ENCODE measurements around the gene KCND2.

The KCND2 gene

GRCh38 chr7:120733143-120733542, 460.2 kb downstream of the KCND2 start:
- peaks cover 10% of the 10 kb centered on the region for H3K4me1 ChIP-seq (ENCODE audit: control insufficient read depth, low read depth, low read length)
- no peaks in the 10 kb centered on the region for H3K36me3 ChIP-seq (ENCODE audit: control insufficient read depth, low read depth, low read length)
- H3K9me3 ChIP-seq (ENCODE audit: control insufficient read depth, low read depth, low read length) = no peaks in the 10 kb centered on the region
- H3K9ac ChIP-seq (ENCODE audit: low read length) = no peak overlapping the region
- H3K27ac ChIP-seq (ENCODE audit: low read length) = no peak overlapping the region
- no peaks in the 10 kb centered on the region for H3K27me3 ChIP-seq (ENCODE audit: control insufficient read depth, insufficient read depth, low read length)
- H3K4me3 ChIP-seq (ENCODE audit: low read length) = no peak overlapping the region

- Histone ChIP-seq H3K9me3 (ENCODE audit: control insufficient read depth, low read depth, low read length) (no peaks in the 10 kb centered on the region), H3K9ac (ENCODE audit: low read length) (no peak overlapping the region), H3K36me3 (ENCODE audit: control insufficient read depth, low read depth, low read length) (no peaks in the 10 kb centered on the region), H3K27ac (ENCODE audit: low read length) (no peak overlapping the region), H3K4me3 (ENCODE audit: low read length) (no peak overlapping the region), H3K27me3 (ENCODE audit: control insufficient read depth, insufficient read depth, low read length) (no peaks in the 10 kb centered on the region), H3K4me1 (ENCODE audit: control insufficient read depth, low read depth, low read length) (peaks cover 16% of the 10 kb centered on the region)
Observed at GRCh38 chr7:120733835-120734234, 460.9 kb downstream of the KCND2 start.

DNA sequence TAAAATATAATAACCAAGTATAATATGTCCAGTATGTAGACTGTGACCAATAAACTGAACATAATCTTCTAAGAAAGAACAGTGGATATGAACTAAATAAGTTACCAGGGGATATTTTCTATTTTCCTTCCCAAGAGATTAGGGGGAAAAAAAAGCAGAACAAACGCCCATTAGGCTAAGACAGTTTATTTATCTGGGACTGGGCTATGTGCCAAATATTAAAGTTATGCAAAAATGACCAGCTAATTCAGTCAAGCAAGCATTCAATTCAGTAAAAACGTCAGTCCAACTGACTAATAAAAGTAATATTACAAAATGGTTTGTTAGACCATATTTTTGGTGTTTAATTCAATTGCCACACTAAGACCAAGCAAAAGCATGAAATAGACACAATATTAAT, 462.8 kb downstream of the KCND2 start:
- H3K4me3 ChIP-seq (ENCODE audit: low read length) = no peak overlapping the region
- H3K9me3 ChIP-seq (ENCODE audit: control insufficient read depth, low read depth, low read length) = no peaks in the 10 kb centered on the region
- H3K4me1 ChIP-seq (ENCODE audit: control insufficient read depth, low read depth, low read length) = peaks cover 14% of the 10 kb centered on the region
- H3K36me3 ChIP-seq (ENCODE audit: control insufficient read depth, low read depth, low read length) = no peaks in the 10 kb centered on the region
- H3K27ac ChIP-seq (ENCODE audit: low read length) = no peak overlapping the region
- no peak overlapping the region for H3K9ac ChIP-seq (ENCODE audit: low read length)
- H3K27me3 ChIP-seq (ENCODE audit: control insufficient read depth, insufficient read depth, low read length) = no peaks in the 10 kb centered on the region

DNA sequence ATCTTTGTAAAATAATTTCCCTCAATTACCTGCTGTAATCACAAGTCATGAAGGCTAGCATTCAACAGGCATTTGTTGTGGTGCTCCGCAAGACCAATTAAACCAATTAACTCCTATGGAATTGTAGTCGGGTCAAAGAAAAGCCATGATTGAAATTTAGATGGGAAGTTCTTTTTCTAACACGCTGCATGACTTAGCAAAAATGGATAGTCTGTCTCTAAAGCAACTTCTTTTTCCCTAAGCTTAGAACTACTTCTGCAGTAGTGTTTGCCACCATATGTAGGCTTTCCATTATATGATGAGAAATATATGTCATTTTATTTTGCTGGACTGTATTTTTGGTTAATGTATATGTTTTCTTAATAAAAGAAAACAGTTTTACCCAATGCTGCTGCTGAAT, 465.8 kb downstream of the KCND2 start:
- H3K9ac ChIP-seq (ENCODE audit: low read length) = no peak overlapping the region
- no peaks in the 10 kb centered on the region for H3K36me3 ChIP-seq (ENCODE audit: control insufficient read depth, low read depth, low read length)
- no peak overlapping the region for H3K4me3 ChIP-seq (ENCODE audit: low read length)
- no peaks in the 10 kb centered on the region for H3K9me3 ChIP-seq (ENCODE audit: control insufficient read depth, low read depth, low read length)
- H3K27me3 ChIP-seq (ENCODE audit: control insufficient read depth, insufficient read depth, low read length) = no peaks in the 10 kb centered on the region
- peaks cover 41% of the 10 kb centered on the region for H3K4me1 ChIP-seq (ENCODE audit: control insufficient read depth, low read depth, low read length)
- H3K27ac ChIP-seq (ENCODE audit: low read length) = no peak overlapping the region

- H3K4me3 ChIP-seq (ENCODE audit: low read length) = no peak overlapping the region
- H3K36me3 ChIP-seq (ENCODE audit: control insufficient read depth, low read depth, low read length) = no peaks in the 10 kb centered on the region
- peaks cover 41% of the 10 kb centered on the region for H3K4me1 ChIP-seq (ENCODE audit: control insufficient read depth, low read depth, low read length)
- no peak overlapping the region for H3K27ac ChIP-seq (ENCODE audit: low read length)
- no peaks in the 10 kb centered on the region for H3K9me3 ChIP-seq (ENCODE audit: control insufficient read depth, low read depth, low read length)
- no peak overlapping the region for H3K9ac ChIP-seq (ENCODE audit: low read length)
- no peaks in the 10 kb centered on the region for H3K27me3 ChIP-seq (ENCODE audit: control insufficient read depth, insufficient read depth, low read length)
Observed at GRCh38 chr7:120740348-120740747, 467.4 kb downstream of the KCND2 start.

DNA sequence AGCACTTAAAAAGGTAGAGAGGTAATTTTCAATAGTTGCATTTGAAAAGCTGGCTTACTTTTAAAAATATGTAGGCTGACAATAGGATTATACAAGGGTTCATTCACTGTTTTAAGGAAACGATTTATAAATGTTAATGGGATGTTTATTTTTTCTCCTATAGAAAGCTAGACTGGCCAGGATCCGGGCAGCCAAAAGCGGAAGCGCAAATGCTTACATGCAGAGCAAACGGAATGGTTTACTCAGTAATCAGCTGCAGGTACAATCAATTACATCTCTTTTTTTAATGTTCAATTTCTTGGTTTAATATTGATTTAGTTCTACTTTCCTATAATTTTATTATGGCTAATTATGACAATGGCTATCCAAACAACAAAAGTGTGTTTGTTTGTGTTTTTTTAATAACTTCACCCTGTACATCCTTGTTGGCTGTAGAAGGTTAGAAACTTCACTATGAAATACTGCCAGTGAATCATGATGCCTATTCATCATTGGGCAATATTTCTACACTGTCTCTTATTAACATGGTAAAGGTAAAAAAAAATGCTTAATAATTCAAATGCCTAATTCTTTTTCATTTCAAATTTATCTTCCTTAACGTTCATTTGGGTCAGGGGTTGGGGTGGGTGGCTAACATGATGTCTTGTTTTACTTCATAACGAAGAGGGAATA, 468.5 kb downstream of the KCND2 start:
- H3K27ac ChIP-seq (ENCODE audit: low read length) = no peak overlapping the region
- H3K27me3 ChIP-seq (ENCODE audit: control insufficient read depth, insufficient read depth, low read length) = no peaks in the 10 kb centered on the region
- peak overlapping the region; percentile 36 for H3K9ac ChIP-seq (ENCODE audit: low read length)
- H3K36me3 ChIP-seq (ENCODE audit: control insufficient read depth, low read depth, low read length) = no peaks in the 10 kb centered on the region
- no peaks in the 10 kb centered on the region for H3K9me3 ChIP-seq (ENCODE audit: control insufficient read depth, low read depth, low read length)
- peaks cover 41% of the 10 kb centered on the region for H3K4me1 ChIP-seq (ENCODE audit: control insufficient read depth, low read depth, low read length)
- no peak overlapping the region for H3K4me3 ChIP-seq (ENCODE audit: low read length)

- Histone ChIP-seq H3K36me3 (ENCODE audit: control insufficient read depth, low read depth, low read length) (no peaks in the 10 kb centered on the region), H3K4me3 (ENCODE audit: low read length) (peak overlapping the region; percentile 18)
Observed at GRCh38 chr7:120742372-120742771, 469.4 kb downstream of the KCND2 start.

DNA sequence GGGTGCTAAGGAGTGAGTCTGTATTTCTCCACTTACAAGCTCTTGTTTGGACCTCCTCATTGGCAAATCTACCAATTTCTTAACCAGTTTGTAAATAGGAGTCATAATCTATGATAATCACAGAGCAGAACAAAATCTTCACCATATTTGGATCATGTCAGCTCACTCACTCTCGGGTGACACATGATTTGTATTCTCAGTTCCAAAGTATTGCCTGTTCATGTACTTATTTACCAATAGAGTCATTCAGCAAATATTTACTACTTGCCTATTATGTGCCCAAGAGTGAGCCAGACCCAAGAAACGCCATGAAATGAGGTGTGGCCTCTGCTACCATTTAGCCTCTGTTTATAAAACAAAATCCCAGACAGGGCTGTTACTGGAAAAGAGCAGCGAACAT, 470.2 kb downstream of the KCND2 start:
- H3K27ac ChIP-seq (ENCODE audit: low read length) = no peak overlapping the region

More at GRCh38 chr7:120742372-120742771, 469.4 kb downstream of the KCND2 start:
- Histone ChIP-seq H3K9ac (ENCODE audit: low read length) (peak overlapping the region; percentile 36), H3K27ac (ENCODE audit: low read length) (peak overlapping the region; percentile 62), H3K27me3 (ENCODE audit: control insufficient read depth, insufficient read depth, low read length) (no peaks in the 10 kb centered on the region), H3K4me1 (ENCODE audit: control insufficient read depth, low read depth, low read length) (peaks cover 41% of the 10 kb centered on the region), H3K9me3 (ENCODE audit: control insufficient read depth, low read depth, low read length) (no peaks in the 10 kb centered on the region)

GRCh38 chr7:120760050-120760449, 487.1 kb downstream of the KCND2 start:
- no peak overlapping the region for H3K27ac ChIP-seq (ENCODE audit: low read length)
- H3K4me1 ChIP-seq (ENCODE audit: control insufficient read depth, low read depth, low read length) = no peaks in the 10 kb centered on the region
- H3K9ac ChIP-seq (ENCODE audit: low read length) = no peak overlapping the region
- H3K36me3 ChIP-seq (ENCODE audit: control insufficient read depth, low read depth, low read length) = no peaks in the 10 kb centered on the region
- H3K4me3 ChIP-seq (ENCODE audit: low read length) = no peak overlapping the region
- H3K9me3 ChIP-seq (ENCODE audit: control insufficient read depth, low read depth, low read length) = no peaks in the 10 kb centered on the region
- H3K27me3 ChIP-seq (ENCODE audit: control insufficient read depth, insufficient read depth, low read length) = no peaks in the 10 kb centered on the region

More for the DNA sequence above, 470.2 kb downstream of the KCND2 start:
- Histone ChIP-seq H3K4me1 (ENCODE audit: control insufficient read depth, low read depth, low read length) (peaks cover 41% of the 10 kb centered on the region), H3K36me3 (ENCODE audit: control insufficient read depth, low read depth, low read length) (no peaks in the 10 kb centered on the region), H3K9ac (ENCODE audit: low read length) (no peak overlapping the region), H3K9me3 (ENCODE audit: control insufficient read depth, low read depth, low read length) (no peaks in the 10 kb centered on the region), H3K27me3 (ENCODE audit: control insufficient read depth, insufficient read depth, low read length) (no peaks in the 10 kb centered on the region), H3K4me3 (ENCODE audit: low read length) (no peak overlapping the region)

DNA sequence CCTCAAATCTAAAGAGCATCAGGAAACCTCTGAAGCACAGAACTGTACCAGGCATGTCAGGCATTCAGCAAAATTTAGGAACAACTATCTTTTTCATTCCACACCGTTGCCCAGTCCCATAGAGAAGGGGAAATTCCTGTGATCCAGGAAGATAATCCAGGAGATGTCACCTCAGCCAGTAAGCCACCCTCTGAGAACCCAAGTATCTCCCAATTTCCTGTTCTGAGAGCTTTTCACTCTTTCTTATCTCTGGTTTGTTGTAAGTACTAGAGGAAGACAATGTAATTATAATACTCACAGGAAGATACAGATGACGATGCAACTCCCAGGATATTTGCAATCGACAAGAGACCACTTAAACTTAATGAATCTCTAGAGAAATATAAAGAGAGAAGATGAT, 487.9 kb downstream of the KCND2 start:
- no peaks in the 10 kb centered on the region for H3K27me3 ChIP-seq (ENCODE audit: control insufficient read depth, insufficient read depth, low read length)
- no peak overlapping the region for H3K27ac ChIP-seq (ENCODE audit: low read length)
- H3K4me3 ChIP-seq (ENCODE audit: low read length) = no peak overlapping the region
- no peaks in the 10 kb centered on the region for H3K36me3 ChIP-seq (ENCODE audit: control insufficient read depth, low read depth, low read length)
- no peaks in the 10 kb centered on the region for H3K4me1 ChIP-seq (ENCODE audit: control insufficient read depth, low read depth, low read length)
- no peaks in the 10 kb centered on the region for H3K9me3 ChIP-seq (ENCODE audit: control insufficient read depth, low read depth, low read length)
- no peak overlapping the region for H3K9ac ChIP-seq (ENCODE audit: low read length)

GRCh38 chr7:120770206-120770605, 497.2 kb downstream of the KCND2 start:
- Histone ChIP-seq H3K36me3 (ENCODE audit: control insufficient read depth, low read depth, low read length) (no peaks in the 10 kb centered on the region), H3K9ac (ENCODE audit: low read length) (no peak overlapping the region), H3K4me1 (ENCODE audit: control insufficient read depth, low read depth, low read length) (peaks cover 2% of the 10 kb centered on the region), H3K4me3 (ENCODE audit: low read length) (no peak overlapping the region), H3K27ac (ENCODE audit: low read length) (no peak overlapping the region), H3K9me3 (ENCODE audit: control insufficient read depth, low read depth, low read length) (no peaks in the 10 kb centered on the region), H3K27me3 (ENCODE audit: control insufficient read depth, insufficient read depth, low read length) (no peaks in the 10 kb centered on the region)

DNA sequence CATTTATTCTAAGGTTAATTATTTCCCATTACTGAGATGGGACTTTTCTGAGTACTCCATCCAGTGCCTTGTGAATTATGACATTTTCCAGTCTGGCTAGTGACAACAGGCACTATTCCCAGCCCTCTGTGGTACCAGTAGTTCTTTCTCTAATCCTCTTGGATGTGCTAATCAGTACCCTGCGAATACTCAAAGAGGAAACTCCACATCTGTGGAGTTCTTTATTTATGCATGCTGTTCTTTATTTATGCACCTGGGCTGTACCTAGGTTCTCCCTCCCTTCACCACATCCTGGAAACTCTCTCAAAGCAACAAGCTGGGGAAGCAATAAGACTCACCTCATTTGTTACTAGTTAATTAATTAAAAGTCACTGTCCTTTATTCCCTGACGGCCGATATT, 501.5 kb downstream of the KCND2 start:
- no peaks in the 10 kb centered on the region for H3K36me3 ChIP-seq (ENCODE audit: control insufficient read depth, low read depth, low read length)
- H3K4me3 ChIP-seq (ENCODE audit: low read length) = no peak overlapping the region
- H3K9me3 ChIP-seq (ENCODE audit: control insufficient read depth, low read depth, low read length) = no peaks in the 10 kb centered on the region
- H3K9ac ChIP-seq (ENCODE audit: low read length) = no peak overlapping the region
- no peak overlapping the region for H3K27ac ChIP-seq (ENCODE audit: low read length)
- H3K4me1 ChIP-seq (ENCODE audit: control insufficient read depth, low read depth, low read length) = peaks cover 2% of the 10 kb centered on the region
- H3K27me3 ChIP-seq (ENCODE audit: control insufficient read depth, insufficient read depth, low read length) = no peaks in the 10 kb centered on the region
